HepG2 (cell line): ENCODE measurements around the gene LCE1E.

Experiments
- CREM ChIP-seq, 2 experiments: sonication (generic) in 1 of 2; formaldehyde crosslinking in 1 of 2; IDR thresholded peaks; 2 replicates each; pipeline versions ENCODE4 v1.4.0 to v1.6.1; 2016 to 2020; ENCODE audit warnings: antibody characterized with exemption in 1 of 2, mild to moderate bottlenecking in 1 of 2, missing genetic modification reagents in 1 of 2
- KLF9 ChIP-seq: IDR thresholded peaks from 2 replicates; pipeline ENCODE4 v1.6.1; 2016; ENCODE audit warnings: low read depth
- RNF2 ChIP-seq: fragments of 450-650 bp; conservative IDR thresholded peaks from 2 replicates; pipeline ENCODE4 v1.6.1; 2016; ENCODE audit warnings: low read depth
- ZNF562 ChIP-seq: sonication (generic); formaldehyde crosslinking; IDR thresholded peaks from 2 replicates; pipeline ENCODE4 v1.8.0; 2022; ENCODE audit warnings: missing genetic modification reagents, borderline replicate concordance
- TF ChIP-seq, protein P1 (sequence below): sonication (generic); formaldehyde crosslinking; IDR thresholded peaks from 2 replicates; pipeline ENCODE4 v1.5.0; 2020; ENCODE audit warnings: mild to moderate bottlenecking, missing genetic modification reagents

DNA sequence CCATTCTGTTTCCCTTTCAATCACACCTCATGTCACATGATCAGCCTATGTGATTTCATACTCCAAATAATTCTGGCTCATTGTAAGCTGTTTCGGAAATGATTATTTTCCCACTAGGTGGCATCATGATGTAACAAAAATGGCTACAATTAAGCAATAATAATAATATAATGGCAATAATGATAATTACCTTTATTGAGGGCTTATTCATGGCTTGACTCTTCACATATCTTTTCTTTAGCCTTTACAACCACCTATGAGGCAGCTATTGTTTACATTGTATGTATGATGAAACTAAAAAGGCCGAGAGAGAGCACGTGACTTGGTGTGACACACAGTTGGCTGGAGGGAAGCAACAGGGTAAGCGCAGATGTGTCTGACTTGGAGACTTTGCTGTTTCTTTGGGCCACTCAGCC is 40.8 kb upstream of the LCE1E start:
- TF ChIP-seq KLF9 (CRISPR knock-in tag) (no peak), RNF2 (no peak), CREM (IDR thresholded peaks at IDR 0.05) (no peak), CREM (CRISPR knock-in tag; IDR thresholded peaks at IDR 0.05) (no peak), ZNF562 (CRISPR knock-in tag) (no peak)
- TF ChIP-seq, protein P1, sequence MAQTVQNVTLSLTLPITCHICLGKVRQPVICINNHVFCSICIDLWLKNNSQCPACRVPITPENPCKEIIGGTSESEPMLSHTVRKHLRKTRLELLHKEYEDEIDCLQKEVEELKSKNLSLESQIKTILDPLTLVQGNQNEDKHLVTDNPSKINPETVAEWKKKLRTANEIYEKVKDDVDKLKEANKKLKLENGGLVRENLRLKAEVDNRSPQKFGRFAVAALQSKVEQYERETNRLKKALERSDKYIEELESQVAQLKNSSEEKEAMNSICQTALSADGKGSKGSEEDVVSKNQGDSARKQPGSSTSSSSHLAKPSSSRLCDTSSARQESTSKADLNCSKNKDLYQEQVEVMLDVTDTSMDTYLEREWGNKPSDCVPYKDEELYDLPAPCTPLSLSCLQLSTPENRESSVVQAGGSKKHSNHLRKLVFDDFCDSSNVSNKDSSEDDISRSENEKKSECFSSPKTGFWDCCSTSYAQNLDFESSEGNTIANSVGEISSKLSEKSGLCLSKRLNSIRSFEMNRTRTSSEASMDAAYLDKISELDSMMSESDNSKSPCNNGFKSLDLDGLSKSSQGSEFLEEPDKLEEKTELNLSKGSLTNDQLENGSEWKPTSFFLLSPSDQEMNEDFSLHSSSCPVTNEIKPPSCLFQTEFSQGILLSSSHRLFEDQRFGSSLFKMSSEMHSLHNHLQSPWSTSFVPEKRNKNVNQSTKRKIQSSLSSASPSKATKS (CRISPR knock-in tag): no peak
